GM10266 (cell line): ENCODE measurements around the gene HDHD5.
"Not testable (repeated sequence)": the region's sequence is repeated elsewhere in the genome, so short reads cannot be mapped to it uniquely, and the experiment has no call there.

Source experiments
- DNase-seq: peaks from one replicate; pipeline ENCODE4 v3.0.0; 2012; ENCODE audit errors: extremely low spot score
- CTCF ChIP-seq: IDR thresholded peaks from 2 replicates; pipeline ENCODE4 v1.5.1; 2012; ENCODE audit warnings: mild to moderate bottlenecking, low read depth; ENCODE audit not compliant: control insufficient read depth, insufficient read depth; ENCODE audit errors: missing control alignments

HDHD5 gene

GRCh38 chr22:17155941-17156340, 3.1 kb downstream of the HDHD5 start:
- TF ChIP-seq CTCF = no peak
- no peak for DNase-seq

DNA sequence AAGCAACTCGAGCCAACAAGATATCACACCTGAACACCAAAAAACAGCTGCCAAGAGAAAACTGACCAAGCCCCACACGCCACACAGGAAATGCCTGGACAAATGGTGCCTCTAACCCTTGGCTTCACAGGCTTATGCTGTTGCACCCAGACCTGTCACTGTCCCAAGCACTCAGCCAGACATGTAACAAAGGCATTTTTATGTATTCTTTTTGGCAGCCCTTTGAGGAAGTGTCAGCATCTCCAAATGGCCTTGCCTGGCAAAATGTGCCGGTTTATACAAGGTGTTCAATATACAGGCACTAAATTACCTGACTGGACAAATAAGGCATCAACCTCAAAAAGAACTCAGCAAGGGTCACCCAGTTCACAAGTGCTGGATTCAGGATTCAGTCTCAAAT, 6.1 kb downstream of the HDHD5 start:
- no peak for DNase-seq
- no peak for TF ChIP-seq CTCF

DNA sequence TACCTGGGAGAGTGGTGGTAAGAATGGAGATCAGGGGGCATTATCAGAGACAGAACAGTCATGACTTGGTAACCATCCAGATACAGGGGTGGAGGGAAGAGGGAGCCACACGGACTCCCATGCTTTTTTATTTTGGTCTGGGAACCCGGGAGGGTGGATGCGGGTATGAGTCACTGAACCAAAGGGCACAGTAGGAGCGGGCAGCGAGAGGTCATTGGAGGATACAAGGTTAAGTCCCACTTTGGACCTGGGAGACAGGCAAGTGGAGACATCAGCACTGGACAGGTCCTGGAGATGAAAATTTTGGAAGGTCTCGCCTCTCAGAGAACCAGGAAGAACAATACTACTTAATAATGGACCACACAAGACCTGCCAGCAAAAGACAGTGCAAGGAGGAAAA, 6.7 kb downstream of the HDHD5 start:
- no peak for DNase-seq
- TF ChIP-seq CTCF = no peak

DNA sequence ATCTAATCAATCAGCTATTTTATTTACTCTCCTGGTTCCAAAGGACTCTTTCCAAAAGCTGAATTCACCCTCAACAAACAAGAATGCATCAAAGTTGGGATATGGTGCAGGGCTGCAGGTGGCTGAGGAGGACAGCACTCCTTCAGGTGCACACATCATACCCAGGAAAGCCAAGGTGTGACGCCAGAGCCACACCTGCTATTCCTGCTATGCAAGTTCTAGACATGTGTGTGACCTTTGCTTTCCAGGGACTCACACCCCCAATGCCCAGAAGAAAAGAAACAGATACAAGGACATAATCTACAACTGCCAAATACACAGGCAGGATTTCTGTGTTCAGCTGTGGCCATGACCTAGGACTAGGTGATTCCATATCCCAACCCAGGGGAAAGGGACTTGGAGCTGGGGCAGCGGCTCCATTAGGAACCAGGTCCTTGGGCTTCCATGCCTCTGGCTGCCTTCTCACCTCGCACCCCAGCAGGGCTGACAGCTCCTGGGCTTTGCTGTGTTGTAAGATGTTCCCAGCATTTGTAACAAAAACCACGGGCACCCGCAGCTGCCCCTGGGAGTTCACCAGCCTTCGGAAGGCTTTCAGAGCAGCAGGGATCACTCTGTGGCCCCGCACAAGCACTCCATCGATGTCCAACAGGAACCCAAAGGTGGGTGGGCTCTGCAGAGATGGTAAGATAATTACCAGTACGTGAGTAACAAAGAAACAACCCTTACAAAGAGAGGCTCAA, 9.8 kb downstream of the HDHD5 start:
- no peak for TF ChIP-seq CTCF
- no peak for DNase-seq

DNA sequence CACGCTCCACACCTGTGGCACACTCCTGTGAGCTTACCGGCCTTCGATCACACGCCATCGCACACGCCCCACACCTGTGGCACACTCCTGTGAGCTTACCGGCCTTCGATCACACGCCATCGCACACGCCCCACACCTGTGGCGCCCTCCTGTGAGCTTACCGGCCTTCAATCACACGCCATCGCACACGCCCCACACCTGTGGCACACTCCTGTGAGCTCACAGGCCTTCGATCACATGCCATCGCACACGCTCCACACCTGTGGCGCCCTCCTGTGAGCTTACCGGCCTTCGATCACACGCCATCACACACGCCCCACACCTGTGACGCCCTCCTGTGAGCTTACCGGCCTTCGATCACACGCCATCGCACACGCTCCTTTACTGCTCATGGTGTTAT, 11.6 kb downstream of the HDHD5 start:
- DNase-seq = not testable (repeated sequence)

GRCh38 chr22:17145021-17145680, 13.9 kb downstream of the HDHD5 start:
- TF ChIP-seq CTCF = no peak
- DNase-seq = no peak

GRCh38 chr22:17143826-17144225, 15.3 kb downstream of the HDHD5 start:
- no peak for DNase-seq
- no peak for TF ChIP-seq CTCF
